ENCODE results near the gene PLBD1.

- TF ChIP-seq CTCF (IDR thresholded peaks at IDR 0.05) (no peak), POLR2A (IDR thresholded peaks at IDR 0.05) (no peak)
Observed at GRCh38 chr12:14576896-14577295, 9.2 kb upstream of the PLBD1 start.
